IMR-90 (cell line): ENCODE data around the gene RBBP8NL. TPM values are rescaled to one million over a fixed set of nuclear protein-coding genes. Genes with fewer than 3 reads are reported as not detected.

ENCODE experiments used
- ATAC-seq: fragments of 200-7000 bp; cut with Tn5 transposase; 2 replicates; pipeline ENCODE4 v1.9.1; 2020; ENCODE audit warnings: low read depth, mild to moderate bottlenecking, moderate library complexity
- BruUV-seq: library from RNA; stranded (reverse); fragments of 400-500 nt; replicated peaks from 2 replicates; lab custom pipeline; 2021; lab: Mats Ljungman, UMichigan
- CTCF ChIA-PET: fragments of 300-600 bp; formaldehyde crosslinking; extraction: SDS; loops from one replicate; lab custom pipeline; 2021; ENCODE audit warnings: antibody characterized with exemption; lab: Yijun Ruan, JAX
- POLR2A ChIA-PET: fragments of 300-600 bp; sonication (Branson Sonifier 250); formaldehyde crosslinking; loops from one replicate; lab custom pipeline; 2022; ENCODE audit warnings: antibody characterized with exemption; ENCODE audit not compliant: unreplicated experiment; lab: Charles Lee
- DNase-seq: peaks from one replicate; pipeline ENCODE4 v3.0.0; 2013
- H2AFZ ChIP-seq: replicated peaks from 2 replicates; pipeline ENCODE3; 2013; ENCODE audit warnings: low read length, mild to moderate bottlenecking; ENCODE audit not compliant: poor library complexity
- H2AK5ac ChIP-seq: 2 replicates; pipeline ENCODE4 v1.6.1; 2013; ENCODE audit warnings: low read depth, low read length, inconsistent platforms
- H2AK9ac ChIP-seq: replicated peaks from 2 replicates; pipeline ENCODE3; 2013; ENCODE audit warnings: mild to moderate bottlenecking, low read depth, low read length, moderate library complexity; ENCODE audit not compliant: poor library complexity
- H2BK120ac ChIP-seq: 2 replicates; pipeline ENCODE4 v1.6.1; 2013; ENCODE audit warnings: low read depth, low read length, inconsistent platforms
- H2BK15ac ChIP-seq: 3 replicates; pipeline ENCODE4 v1.6.1; 2013; ENCODE audit warnings: low read depth, low read length, inconsistent platforms
- H2BK20ac ChIP-seq: 2 replicates; pipeline ENCODE4 v1.6.1; 2013; ENCODE audit warnings: low read depth, mild to moderate bottlenecking, inconsistent platforms, low read length, moderate library complexity
- H2BK5ac ChIP-seq: 2 replicates; pipeline ENCODE4 v1.6.1; 2013; ENCODE audit warnings: mild to moderate bottlenecking, low read depth, low read length, inconsistent platforms; ENCODE audit not compliant: poor library complexity, severe bottlenecking
- H3K14ac ChIP-seq: replicated peaks from 2 replicates; pipeline ENCODE4 v1.6.1; 2013; ENCODE audit warnings: low read depth, low read length, inconsistent platforms
- H3K18ac ChIP-seq: 2 replicates; pipeline ENCODE4 v1.6.1; 2013; ENCODE audit warnings: low read depth, low read length, control low read depth
- H3K23ac ChIP-seq: 2 replicates; pipeline ENCODE4 v1.6.1; 2013; ENCODE audit warnings: low read depth, low read length, inconsistent platforms
- H3K27ac ChIP-seq: 2 replicates; pipeline ENCODE4 v1.5.1; 2013; ENCODE audit warnings: mild to moderate bottlenecking, control low read depth, low read length; ENCODE audit not compliant: insufficient read depth
- H3K27me3 ChIP-seq: 2 replicates; pipeline ENCODE4 v1.6.1; 2013; ENCODE audit warnings: low read length; ENCODE audit not compliant: control insufficient read depth, insufficient read depth
- H3K36me3 ChIP-seq: 2 replicates; pipeline ENCODE4 v1.6.1; 2013; ENCODE audit warnings: low read length, mixed read lengths; ENCODE audit not compliant: control insufficient read depth, insufficient read depth
- H3K4ac ChIP-seq: 2 replicates; pipeline ENCODE4 v1.6.1; 2013; ENCODE audit warnings: low read depth, low read length, inconsistent platforms
- H3K4me1 ChIP-seq: 2 replicates; pipeline ENCODE4 v1.6.1; 2013; ENCODE audit warnings: low read length, mixed read lengths; ENCODE audit not compliant: control insufficient read depth, insufficient read depth
- H3K4me2 ChIP-seq: 2 replicates; pipeline ENCODE4 v1.6.1; 2013; ENCODE audit warnings: low read depth, mild to moderate bottlenecking, control low read depth, low read length, moderate library complexity
- H3K4me3 ChIP-seq: 2 replicates; pipeline ENCODE4 v1.5.1; 2013; ENCODE audit warnings: low read depth, mild to moderate bottlenecking, control low read depth, low read length, moderate library complexity; ENCODE audit not compliant: insufficient read depth
- H3K56ac ChIP-seq: 2 replicates; pipeline ENCODE4 v1.6.1; 2013; ENCODE audit warnings: low read length, inconsistent platforms; ENCODE audit not compliant: insufficient read depth; ENCODE audit errors: extremely low read depth
- H3K79me1 ChIP-seq, 2 experiments: 2 replicates each; pipeline ENCODE4 v1.6.1; 2013; ENCODE audit warnings: low read length in 2 of 2, inconsistent platforms in 1 of 2, low read depth in 1 of 2
- H3K9ac ChIP-seq: 2 replicates; pipeline ENCODE4 v1.6.1; 2013; ENCODE audit warnings: low read depth, low read length, control low read depth
- H3K9me1 ChIP-seq: 2 replicates; pipeline ENCODE4 v1.6.1; 2013; ENCODE audit warnings: low read length, inconsistent platforms; ENCODE audit not compliant: insufficient read depth
- H3K9me3 ChIP-seq: 2 replicates; pipeline ENCODE4 v1.6.1; 2013; ENCODE audit warnings: low read length; ENCODE audit not compliant: control insufficient read depth, insufficient read depth
- H4K20me1 ChIP-seq: 2 replicates; pipeline ENCODE4 v1.6.1; 2013; ENCODE audit warnings: low read length, inconsistent platforms; ENCODE audit not compliant: insufficient read depth
- H4K5ac ChIP-seq: 2 replicates; pipeline ENCODE4 v1.6.1; 2013; ENCODE audit warnings: mild to moderate bottlenecking, low read depth, low read length, control low read depth
- H4K8ac ChIP-seq, 2 experiments: 2 replicates each; pipeline ENCODE4 v1.6.1; 2013; ENCODE audit warnings: low read depth in 2 of 2, low read length in 2 of 2, control low read depth in 1 of 2, inconsistent platforms in 1 of 2
- H4K91ac ChIP-seq: 2 replicates; pipeline ENCODE4 v1.6.1; 2013; ENCODE audit warnings: low read depth, low read length, inconsistent platforms; ENCODE audit not compliant: insufficient read depth
- CEBPB ChIP-seq: IDR thresholded peaks from 2 replicates; pipeline ENCODE4 v1.6.1; 2012; ENCODE audit warnings: low read depth, low read length, improper control_type of control experiment
- ELK1 ChIP-seq: fragments of 150-350 bp; IDR thresholded peaks from 2 replicates; pipeline ENCODE4 v1.6.1; 2016; ENCODE audit warnings: low read depth, mild to moderate bottlenecking, low read length, moderate library complexity, borderline replicate concordance
- MAFK ChIP-seq: IDR thresholded peaks from 2 replicates; pipeline ENCODE4 v1.6.1; 2012; ENCODE audit warnings: low read depth, low read length, improper control_type of control experiment
- MAZ ChIP-seq: IDR thresholded peaks from 2 replicates; pipeline ENCODE4 v1.6.1; 2012; ENCODE audit warnings: low read depth, mild to moderate bottlenecking, low read length, improper control_type of control experiment, moderate library complexity, borderline replicate concordance
- MXI1 ChIP-seq: IDR thresholded peaks from 2 replicates; pipeline ENCODE4 v1.6.1; 2012; ENCODE audit warnings: low read depth, mild to moderate bottlenecking, low read length, moderate library complexity, borderline replicate concordance
- RAD21 ChIP-seq: IDR thresholded peaks from 2 replicates; pipeline ENCODE4 v1.6.1; 2012; ENCODE audit warnings: low read length, improper control_type of control experiment
- RCOR1 ChIP-seq: IDR thresholded peaks from 2 replicates; pipeline ENCODE4 v1.6.1; 2012; ENCODE audit warnings: mild to moderate bottlenecking, low read length, improper control_type of control experiment; ENCODE audit not compliant: insufficient replicate concordance
- RFX5 ChIP-seq: IDR thresholded peaks from 2 replicates; pipeline ENCODE4 v1.8.0; 2012; ENCODE audit warnings: low read depth, mild to moderate bottlenecking, low read length, moderate library complexity
- SMC3 ChIP-seq: fragments of 150-350 bp; IDR thresholded peaks from 2 replicates; pipeline ENCODE4 v1.6.1; 2016; ENCODE audit warnings: low read depth, mild to moderate bottlenecking, antibody characterized with exemption, low read length, moderate library complexity
- USF2 ChIP-seq: fragments of 150-350 bp; IDR thresholded peaks from 2 replicates; pipeline ENCODE4 v1.6.1; 2017; ENCODE audit warnings: mild to moderate bottlenecking, antibody characterized with exemption, low read length, low read depth
- WGBS, 2 experiments: methylation state at CpG; one replicate each; pipeline versions ENCODE4 v1.1.5 to v1.1.7; 2013; ENCODE audit warnings: missing lambda C conversion rate in 2 of 2; ENCODE audit not compliant: insufficient read length in 1 of 2; ENCODE audit errors: extremely low coverage in 2 of 2; 5-methylcytosine and 5-hydroxymethylcytosine counted together
- dilution Hi-C: fragments of 300-500 bp; cut with HindIII; formaldehyde crosslinking; loops from one replicate; pipeline ENCODE4 v1.14.3; 2018; ENCODE audit warnings: low sequenced_read_pairs; ENCODE audit not compliant: unreplicated experiment
- in situ Hi-C: fragments of 300-500 bp; cut with MboI; formaldehyde crosslinking; loops from 3 replicates; pipeline ENCODE4 v1.14.3; 2019; ENCODE audit warnings: low sequenced_read_pairs, inconsistent platforms, mixed read lengths
- intact Hi-C: fragments of 100-400 bp; cut with micrococcal nuclease; formaldehyde crosslinking; loops from 2 replicates; pipeline ENCODE4 v1.10.0; 2022
- polyA plus RNA-seq, 3 experiments: library from polyadenylated mRNA; depleted of rRNA; stranded (reverse); fragments of >200 nt; gene quantifications; 2 replicates each; pipeline ENCODE4 v1.2.3, GENCODE V29; 2012; ENCODE audit warnings: low replicate concordance in 1 of 3
- total RNA-seq: library from RNA; depleted of rRNA; stranded (reverse); fragments of >200 nt; gene quantifications from 2 replicates; pipeline ENCODE4 v1.2.3, GENCODE V29; 2012

Gene RBBP8NL
- total and polyA plus RNA-seq, 2 of the 4 experiments (the other 2 are of a cell fraction), result not detected

- Histone ChIP-seq H2BK120ac (no peak overlapping the region), H3K79me1 (peaks cover 9 to 45% of the 10 kb centered on the region in 2 experiments), H3K14ac (no peak overlapping the region), H2AK9ac (peak overlapping the region; percentile 86), H4K91ac (no peak overlapping the region), H3K9me1 (peaks cover 12% of the 10 kb centered on the region), H3K4ac (no peak overlapping the region), H3K4me2 (no peak overlapping the region), H3K23ac (no peak overlapping the region), H4K8ac (no peak overlapping the region), H3K9ac (no peak overlapping the region), H2AK5ac (peak overlapping the region; percentile 91), H3K4me1 (peaks cover 5% of the 10 kb centered on the region), H4K20me1 (peaks cover 13% of the 10 kb centered on the region), H3K27ac (no peak overlapping the region), H3K4me3 (no peak overlapping the region), H3K18ac (no peak overlapping the region), H2BK20ac (no peak overlapping the region), H3K9me3 (no peaks in the 10 kb centered on the region), H3K36me3 (peaks cover 6% of the 10 kb centered on the region), H3K27me3 (no peaks in the 10 kb centered on the region), H2BK15ac (no peak overlapping the region), H2BK5ac (peak overlapping the region; percentile 52), H4K5ac (no peak overlapping the region), H2AFZ (no peak overlapping the region), H3K56ac (no peak overlapping the region)
- CTCF ChIA-PET, result interaction anchor here (0.6 to 1.6 kb wide), 5 partner anchors 9 to 353 kb away, joined by 3 to 10 read pairs (median 3); no protein-coding TSS in a partner anchor
- DNase-seq, result no peak
- 89% methylated on average over 6 of the region's 6 CpGs; no CpG with 5 or more reads in 1 of the 2 experiments for WGBS, 2 experiments
- no TSS peak for BruUV-seq
- ATAC-seq, result no peak
- intact Hi-C loops (loop anchor here (1.0 to 10.0 kb wide), 2 partner anchors 80 to 367 kb away; partner anchors contain the start of gene ADRM1), dilution Hi-C loops (loop anchor here (25.0 kb wide), 1 partner anchor 95 kb away; no protein-coding TSS in a partner anchor), in situ Hi-C loops (loop anchor here (5.0 to 25.0 kb wide), 2 partner anchors 75 to 370 kb away; no protein-coding TSS in a partner anchor)
- TF ChIP-seq MAZ, result no peak
- no peak for TF ChIP-seq RCOR1
- no peak for TF ChIP-seq RAD21
- no peak for TF ChIP-seq ELK1
- no peak for TF ChIP-seq USF2
- no peak for TF ChIP-seq SMC3
- no peak for TF ChIP-seq CEBPB
- TF ChIP-seq MXI1, result no peak
- no peak for TF ChIP-seq RFX5
- no peak for TF ChIP-seq MAFK
- POLR2A ChIA-PET, result no interaction called here
These were observed 45.5 kb downstream of the RBBP8NL start for GRCh38 chr20:62381842-62382241.
